ENCODE data around the gene ZNF580. TPM values are rescaled to one million over a fixed set of nuclear protein-coding genes. Genes with fewer than 3 reads are reported as not detected.

Gene ZNF580
- polyA plus RNA-seq, 1 donor (not counting 4 experiments of a cell fraction or from before 2014, with no cell fraction given): 3.0 TPM

GRCh38 chr19:55609326-55609725 is 31.5 kb upstream of the ZNF580 start:
- Histone ChIP-seq H3K4me1 (ENCODE audit: control insufficient read depth, extremely low read depth, insufficient read depth, low read length) (peaks cover 14% of the 10 kb centered on the region), H3K27ac (ENCODE audit: control insufficient read depth, insufficient read depth, low read length) (no peak overlapping the region), H3K4me3 (ENCODE audit: control insufficient read depth in 2 of 3, extremely low read depth in 1 of 3, insufficient read depth in 2 of 3, low read depth in 1 of 3, low read length in 3 of 3) (no peak overlapping the region), H3K9ac (ENCODE audit: control insufficient read depth, extremely low read depth, insufficient read depth, low read length) (no peak overlapping the region), H3K79me2 (ENCODE audit: control insufficient read depth, insufficient read depth, low read length) (peaks cover 57% of the 10 kb centered on the region), H3K36me3 (ENCODE audit: control insufficient read depth in 2 of 2, extremely low read depth in 1 of 2, insufficient read depth in 2 of 2, low read length in 2 of 2) (peaks cover 11 to 14% of the 10 kb centered on the region in 2 experiments), H3K9me3 (ENCODE audit: control insufficient read depth, low read depth, low read length) (no peaks in the 10 kb centered on the region), H3K27me3 (ENCODE audit: control insufficient read depth, extremely low read depth, insufficient read depth, low read length) (no peaks in the 10 kb centered on the region), H3K9me1 (ENCODE audit: control insufficient read depth, extremely low read depth, insufficient read depth, low read length) (no peaks in the 10 kb centered on the region), H4K20me1 (ENCODE audit: control insufficient read depth, extremely low read depth, insufficient read depth, low read length) (no peaks in the 10 kb centered on the region), H2AFZ (ENCODE audit: control insufficient read depth, low read length) (no peak overlapping the region), H3K4me2 (ENCODE audit: control insufficient read depth, extremely low read depth, insufficient read depth, low read depth, low read length) (no peak overlapping the region)
- dilution Hi-C loops (cut with MboI; ENCODE audit: extremely low pct_ligation_motif_present, low sequenced_read_pairs): no loop called here
- FAIRE-seq: no peak
- TF ChIP-seq CTCF (optimal IDR thresholded peaks at IDR 0.05 in 1 of 3, IDR thresholded peaks at IDR 0.05 in 1 of 3, conservative IDR thresholded peaks at IDR 0.05 in 1 of 3; ENCODE audit: extremely low read depth in 1 of 3, insufficient read depth in 2 of 3, low read length in 3 of 3) (no peak), EZH2 (IDR thresholded peaks at IDR 0.05; ENCODE audit: low read length) (no peak)
- DNase-seq (ENCODE audit: low read depth, low spot score): no peak

GRCh38 chr19:55611300-55611982 is 29.4 kb upstream of the ZNF580 start:
- no peak overlapping the region for H3K27ac ChIP-seq (ENCODE audit: control insufficient read depth, insufficient read depth, low read length)
- peaks cover 54% of the 10 kb centered on the region for H3K79me2 ChIP-seq (ENCODE audit: control insufficient read depth, insufficient read depth, low read length)
- no peaks in the 10 kb centered on the region for H4K20me1 ChIP-seq (ENCODE audit: control insufficient read depth, extremely low read depth, insufficient read depth, low read length)
- peaks cover 6% of the 10 kb centered on the region for H3K4me1 ChIP-seq (ENCODE audit: control insufficient read depth, extremely low read depth, insufficient read depth, low read length)
- DNase-seq (ENCODE audit: low read depth, low spot score) (no peak), FAIRE-seq (no peak)
- no peaks in the 10 kb centered on the region for H3K27me3 ChIP-seq (ENCODE audit: control insufficient read depth, extremely low read depth, insufficient read depth, low read length)
- peaks cover 11 to 17% of the 10 kb centered on the region in 2 experiments for H3K36me3 ChIP-seq (ENCODE audit: control insufficient read depth in 2 of 2, extremely low read depth in 1 of 2, insufficient read depth in 2 of 2, low read length in 2 of 2)
- H3K4me3 ChIP-seq (ENCODE audit: control insufficient read depth in 2 of 3, extremely low read depth in 1 of 3, insufficient read depth in 2 of 3, low read depth in 1 of 3, low read length in 3 of 3): no peak overlapping the region
- no peaks in the 10 kb centered on the region for H3K9me3 ChIP-seq (ENCODE audit: control insufficient read depth, low read depth, low read length)
- dilution Hi-C loops (cut with MboI; ENCODE audit: extremely low pct_ligation_motif_present, low sequenced_read_pairs): no loop called here
- no peaks in the 10 kb centered on the region for H3K9me1 ChIP-seq (ENCODE audit: control insufficient read depth, extremely low read depth, insufficient read depth, low read length)
- no peak overlapping the region for H3K4me2 ChIP-seq (ENCODE audit: control insufficient read depth, extremely low read depth, insufficient read depth, low read depth, low read length)
- no peak overlapping the region for H2AFZ ChIP-seq (ENCODE audit: control insufficient read depth, low read length)
- TF ChIP-seq EZH2 (IDR thresholded peaks at IDR 0.05; ENCODE audit: low read length) (no peak), CTCF (optimal IDR thresholded peaks at IDR 0.05 in 1 of 3, IDR thresholded peaks at IDR 0.05 in 1 of 3, conservative IDR thresholded peaks at IDR 0.05 in 1 of 3; ENCODE audit: extremely low read depth in 1 of 3, insufficient read depth in 2 of 3, low read length in 3 of 3) (no peak)
- no peak overlapping the region for H3K9ac ChIP-seq (ENCODE audit: control insufficient read depth, extremely low read depth, insufficient read depth, low read length)
